ENCODE results near the gene PNKP.

Gene PNKP

DNA sequence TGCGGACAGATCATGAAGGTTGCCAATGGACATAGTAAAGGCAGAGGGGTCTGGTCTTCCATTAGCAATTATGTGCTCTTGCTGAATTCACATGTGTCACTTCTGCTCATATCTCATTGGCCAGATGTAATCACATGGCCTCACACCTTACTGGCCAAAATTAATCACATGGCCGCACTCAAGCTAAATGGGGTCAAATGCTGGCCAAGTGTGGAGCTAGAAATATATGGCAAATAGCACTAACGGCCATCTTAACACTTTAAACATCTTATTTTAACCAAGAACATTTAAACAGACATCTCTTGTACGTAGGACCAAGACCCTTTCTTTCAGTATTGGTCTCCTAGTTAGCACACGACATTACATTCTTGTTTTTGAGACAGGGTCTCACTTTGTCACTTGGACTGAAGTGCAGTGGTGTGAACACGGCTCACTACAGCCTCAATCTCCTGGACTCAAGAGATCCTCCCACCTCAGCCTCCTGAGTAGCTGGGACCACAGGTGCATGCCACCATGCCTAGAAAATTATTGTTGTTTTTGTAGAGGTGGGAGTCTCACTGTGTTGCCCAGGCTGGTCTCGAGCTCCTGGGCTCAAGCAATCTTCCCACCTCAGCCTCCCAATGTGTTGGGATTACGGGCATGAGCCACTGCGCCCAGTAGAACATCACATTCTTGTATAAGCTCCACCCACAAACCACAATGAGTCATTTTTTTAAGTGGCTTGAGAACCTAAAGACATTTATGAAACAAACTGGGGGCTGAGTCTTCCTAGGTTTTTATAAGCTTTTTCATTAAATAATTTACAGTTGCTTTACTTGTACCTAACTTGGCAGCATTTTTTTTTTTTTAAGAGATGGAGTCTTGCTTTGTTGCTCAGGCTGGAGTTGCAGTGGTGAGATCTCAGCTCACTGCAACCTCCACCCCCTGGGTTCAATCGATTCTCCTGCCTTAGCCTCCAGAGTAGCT is 19.4 kb downstream of the PNKP start:
- no peak overlapping the region for H3K4me3 ChIP-seq (ENCODE audit: low read length)

DNA sequence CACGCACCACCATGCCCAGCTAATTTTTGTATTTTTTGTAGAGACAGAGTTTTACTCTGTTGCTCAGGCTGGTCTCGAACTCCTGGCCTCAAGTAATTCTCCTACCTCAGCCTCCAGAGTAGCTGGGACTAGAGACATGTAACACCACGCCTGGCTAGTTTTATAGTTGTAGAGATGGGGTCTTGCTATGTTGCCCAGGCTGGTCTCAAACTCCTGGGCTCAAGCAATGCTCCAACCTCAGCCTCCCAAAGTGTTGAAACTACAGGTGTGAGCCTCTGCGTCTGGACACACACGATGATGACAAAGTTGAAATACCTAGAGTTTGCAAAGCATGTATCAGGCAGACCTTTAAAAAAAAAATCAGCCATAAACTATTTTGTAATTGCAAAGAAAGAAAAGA is 21.0 kb downstream of the PNKP start:
- TF ChIP-seq, protein P1, sequence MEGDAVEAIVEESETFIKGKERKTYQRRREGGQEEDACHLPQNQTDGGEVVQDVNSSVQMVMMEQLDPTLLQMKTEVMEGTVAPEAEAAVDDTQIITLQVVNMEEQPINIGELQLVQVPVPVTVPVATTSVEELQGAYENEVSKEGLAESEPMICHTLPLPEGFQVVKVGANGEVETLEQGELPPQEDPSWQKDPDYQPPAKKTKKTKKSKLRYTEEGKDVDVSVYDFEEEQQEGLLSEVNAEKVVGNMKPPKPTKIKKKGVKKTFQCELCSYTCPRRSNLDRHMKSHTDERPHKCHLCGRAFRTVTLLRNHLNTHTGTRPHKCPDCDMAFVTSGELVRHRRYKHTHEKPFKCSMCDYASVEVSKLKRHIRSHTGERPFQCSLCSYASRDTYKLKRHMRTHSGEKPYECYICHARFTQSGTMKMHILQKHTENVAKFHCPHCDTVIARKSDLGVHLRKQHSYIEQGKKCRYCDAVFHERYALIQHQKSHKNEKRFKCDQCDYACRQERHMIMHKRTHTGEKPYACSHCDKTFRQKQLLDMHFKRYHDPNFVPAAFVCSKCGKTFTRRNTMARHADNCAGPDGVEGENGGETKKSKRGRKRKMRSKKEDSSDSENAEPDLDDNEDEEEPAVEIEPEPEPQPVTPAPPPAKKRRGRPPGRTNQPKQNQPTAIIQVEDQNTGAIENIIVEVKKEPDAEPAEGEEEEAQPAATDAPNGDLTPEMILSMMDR (conservative IDR thresholded peaks at IDR 0.05; ENCODE audit: low read length), result no peak
- no peak overlapping the region for H3K4me3 ChIP-seq (ENCODE audit: low read length)
- no peak for DNase-seq (ENCODE audit: low read depth)

More for the DNA sequence above, 19.4 kb downstream of the PNKP start:
- peak; percentile 82 for DNase-seq (ENCODE audit: low read depth)
- TF ChIP-seq, protein P1 (conservative IDR thresholded peaks at IDR 0.05; ENCODE audit: low read length), result no peak

DNA sequence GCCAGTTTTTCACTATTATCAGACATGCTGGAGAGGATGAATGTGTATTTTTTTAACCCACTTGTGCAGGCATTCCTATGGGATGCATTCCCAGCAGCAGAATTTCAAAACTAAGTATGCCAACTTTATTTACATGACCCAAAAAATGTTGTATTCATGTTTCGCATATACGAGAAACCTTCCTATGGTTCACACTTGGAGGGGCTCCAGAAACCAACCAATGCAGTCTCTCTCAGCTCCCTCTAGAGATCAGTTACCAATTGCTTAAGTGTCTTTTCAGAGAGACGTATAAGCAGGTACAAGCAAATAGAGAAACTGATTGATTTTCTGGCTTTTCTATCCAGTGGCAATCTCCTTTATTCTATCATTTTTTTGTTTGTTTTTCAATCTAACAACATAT is 22.0 kb downstream of the PNKP start:
- no peak for DNase-seq (ENCODE audit: low read depth)
- TF ChIP-seq, protein P1 (conservative IDR thresholded peaks at IDR 0.05; ENCODE audit: low read length), result no peak

DNA sequence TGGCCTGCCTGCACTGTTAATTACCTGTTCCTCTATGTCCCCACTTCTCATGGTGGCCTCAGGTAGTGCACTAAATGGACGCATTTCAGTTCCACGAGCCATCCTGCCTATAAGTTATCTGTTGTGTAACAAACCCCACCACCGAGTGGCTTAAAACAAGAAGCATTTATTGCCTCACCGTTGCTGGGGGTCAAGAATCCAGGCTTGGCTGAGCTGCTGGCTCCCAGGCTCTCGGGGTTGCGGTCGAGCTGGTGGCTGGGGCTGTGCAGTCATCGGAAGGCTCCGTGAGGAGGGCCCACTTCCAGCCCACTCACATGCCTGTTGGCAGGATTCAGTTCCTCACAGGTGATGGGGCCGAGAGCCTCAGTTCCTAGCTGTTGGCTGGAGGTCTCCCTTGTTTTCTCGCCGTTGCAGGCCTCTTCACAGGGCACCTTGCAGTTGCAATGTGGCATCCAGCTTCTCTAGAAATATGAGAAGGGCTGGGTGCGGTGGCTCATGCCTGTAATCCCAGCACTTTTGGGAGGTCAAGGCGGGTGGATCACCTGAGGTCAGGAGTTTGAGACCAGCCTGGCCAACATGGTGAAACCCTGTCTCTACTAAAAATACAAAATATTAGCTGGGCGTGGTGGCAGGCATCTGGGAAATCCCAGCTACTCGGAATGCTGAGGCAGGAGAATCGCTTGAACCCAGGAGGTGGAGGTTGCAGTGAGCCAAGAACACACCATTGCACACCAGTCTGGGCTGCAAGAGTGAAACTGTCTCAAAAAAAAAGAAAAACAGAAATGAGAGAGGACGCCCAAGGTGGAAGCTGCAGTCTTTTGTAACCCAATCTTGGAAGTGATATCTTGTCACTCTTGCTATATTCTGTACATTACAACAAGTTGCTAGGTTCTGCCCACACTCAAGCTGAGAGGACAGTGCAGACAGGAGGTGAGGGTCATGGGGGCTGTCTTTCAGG is 23.0 kb downstream of the PNKP start:
- TF ChIP-seq, protein P1 (conservative IDR thresholded peaks at IDR 0.05; ENCODE audit: low read length), result no peak
- no peak for DNase-seq (ENCODE audit: low read depth)
- H3K4me3 ChIP-seq (ENCODE audit: low read length), result no peak overlapping the region

More for the DNA sequence above, 22.0 kb downstream of the PNKP start:
- no peak overlapping the region for H3K4me3 ChIP-seq (ENCODE audit: low read length)

DNA sequence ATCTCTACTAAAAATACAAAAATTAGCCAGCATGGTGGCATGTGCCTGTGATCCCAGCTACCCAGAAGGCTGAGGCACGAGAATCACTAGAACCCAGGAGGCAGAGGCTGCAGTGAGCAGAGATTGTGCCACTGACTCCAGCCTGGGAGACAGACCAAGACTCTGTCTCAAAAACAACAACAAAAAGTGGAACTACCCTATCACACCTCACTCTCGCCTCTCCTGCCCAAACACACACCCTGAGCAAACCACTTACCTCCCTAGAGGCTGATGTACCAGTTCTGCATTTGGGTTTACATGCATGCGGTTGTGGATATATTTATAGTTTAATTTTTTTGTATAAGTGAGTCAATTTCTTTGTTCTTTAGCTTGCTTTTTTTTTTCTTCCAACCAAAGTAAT is 24.1 kb downstream of the PNKP start:
- no peak for DNase-seq (ENCODE audit: low read depth)
- TF ChIP-seq, protein P1 (conservative IDR thresholded peaks at IDR 0.05; ENCODE audit: low read length), result no peak
- no peak overlapping the region for H3K4me3 ChIP-seq (ENCODE audit: low read length)

DNA sequence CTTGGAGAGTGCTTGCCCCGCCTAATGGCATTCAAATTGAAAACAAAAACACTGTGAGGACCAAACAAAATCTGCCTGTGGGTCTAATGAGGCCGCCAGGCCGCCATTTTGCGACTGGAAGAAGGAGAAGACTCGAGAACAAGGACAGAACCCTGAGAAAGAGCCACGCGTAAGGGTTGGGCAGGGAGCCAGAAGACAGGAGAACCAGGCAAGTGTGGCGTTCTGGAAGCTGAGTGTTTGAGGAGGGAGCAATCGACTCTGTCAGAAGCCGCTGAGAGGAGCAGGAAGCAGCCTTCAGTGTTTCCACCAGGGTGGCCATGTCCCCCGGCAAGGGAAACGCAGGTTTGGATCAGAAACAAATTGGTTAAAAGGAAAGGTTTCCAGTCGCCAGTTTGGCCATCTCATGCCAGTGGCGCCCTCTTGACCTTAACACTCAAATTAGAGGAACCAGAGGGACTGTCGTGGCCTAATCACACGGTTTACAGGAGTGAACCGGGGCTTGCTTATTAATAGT is 26.6 kb downstream of the PNKP start:
- no peak overlapping the region for H3K4me3 ChIP-seq (ENCODE audit: low read length)
- TF ChIP-seq, protein P1 (conservative IDR thresholded peaks at IDR 0.05; ENCODE audit: low read length), result no peak
- DNase-seq (ENCODE audit: low read depth), result no peak

Data from AG10803 (cell line).